Measurements from ENCODE around the gene SLC49A3. TPM values are rescaled to one million over a fixed set of nuclear protein-coding genes. Genes with fewer than 3 reads are reported as not detected.

SLC49A3 gene
- polyA plus RNA-seq, 1 donor from 2014 or later: not detected

DNA sequence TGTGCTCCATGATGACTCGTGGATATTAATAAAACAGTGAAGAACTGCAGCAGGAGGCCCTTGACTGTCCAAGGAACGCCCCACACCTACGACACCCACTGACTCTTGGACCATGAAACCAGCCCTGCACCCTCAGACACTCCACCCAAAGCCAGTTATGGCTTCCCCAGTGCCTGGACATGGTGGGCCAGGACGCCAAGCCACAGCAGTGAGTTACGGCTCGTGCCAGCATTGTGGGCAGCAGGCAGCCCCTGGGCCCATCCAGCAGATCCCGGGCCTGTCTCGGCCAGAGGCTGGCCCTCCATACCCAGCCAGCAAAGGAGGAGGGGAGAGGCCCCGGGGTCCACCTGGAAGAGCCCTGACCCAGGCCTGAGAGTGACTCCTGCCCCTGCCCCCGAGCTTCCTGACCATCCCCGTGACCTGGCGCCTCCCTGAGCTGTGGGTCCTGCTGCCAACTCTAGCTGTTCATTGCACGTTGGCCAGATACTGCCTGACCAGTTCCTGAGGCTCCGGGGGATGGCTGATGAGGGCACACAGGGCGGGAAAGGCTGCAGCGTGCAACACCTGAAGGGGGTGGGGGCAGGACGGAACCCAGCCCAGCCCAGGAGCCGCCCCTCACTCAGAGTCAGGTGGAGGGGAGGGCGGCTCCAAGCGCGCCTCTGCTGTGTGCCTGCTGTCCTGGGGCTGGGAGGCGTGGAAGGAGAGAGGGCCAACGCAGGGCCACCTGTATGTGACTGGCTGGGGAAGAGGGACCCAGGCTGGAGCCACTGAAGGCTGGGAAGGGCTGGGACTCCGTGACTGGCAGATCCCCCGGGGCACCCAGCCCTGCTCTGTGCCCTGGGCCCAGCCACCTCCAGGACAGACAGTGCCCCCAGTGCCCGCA, 739 bp downstream of the SLC49A3 start:
- no peak overlapping the region for H2AFZ ChIP-seq (ENCODE audit: low read depth, low read length)
- H3K9me2 ChIP-seq (ENCODE audit: insufficient read depth, low read length): no peaks in the 10 kb centered on the region
- no peaks in the 10 kb centered on the region for H3K9me3 ChIP-seq (ENCODE audit: low read length)
- no peak overlapping the region for H3K27ac ChIP-seq (ENCODE audit: low read length)
- peaks cover 7% of the 10 kb centered on the region for H3K27me3 ChIP-seq (ENCODE audit: insufficient read depth, low read depth, low read length)
- H3F3A ChIP-seq (ENCODE audit: insufficient read depth, low read length, poor library complexity, severe bottlenecking): no peaks in the 10 kb centered on the region
- H3K79me2 ChIP-seq (replicated peaks; ENCODE audit: insufficient read depth, low read length): no peaks in the 10 kb centered on the region
- H3K4me3 ChIP-seq (ENCODE audit: low read length): no peak overlapping the region
- no peak overlapping the region for H3K9ac ChIP-seq (ENCODE audit: low read length)
- H4K20me1 ChIP-seq (ENCODE audit: insufficient read depth): no peaks in the 10 kb centered on the region
- H3K36me3 ChIP-seq (ENCODE audit: insufficient read depth, low read length): no peaks in the 10 kb centered on the region
- no peak overlapping the region for H3K4me2 ChIP-seq (ENCODE audit: low read length)
- TF ChIP-seq RAD21 (conservative IDR thresholded peaks at IDR 0.05) (no peak), TAF1 (IDR thresholded peaks at IDR 0.05; ENCODE audit: low read depth) (no peak), EP300 (conservative IDR thresholded peaks at IDR 0.05; ENCODE audit: poor library complexity, severe bottlenecking) (no peak), MXI1 (conservative IDR thresholded peaks at IDR 0.05; ENCODE audit: poor library complexity, severe bottlenecking) (no peak), POLR2AphosphoS5 (IDR thresholded peaks at IDR 0.05) (no peak)
- TF ChIP-seq, protein P1, sequence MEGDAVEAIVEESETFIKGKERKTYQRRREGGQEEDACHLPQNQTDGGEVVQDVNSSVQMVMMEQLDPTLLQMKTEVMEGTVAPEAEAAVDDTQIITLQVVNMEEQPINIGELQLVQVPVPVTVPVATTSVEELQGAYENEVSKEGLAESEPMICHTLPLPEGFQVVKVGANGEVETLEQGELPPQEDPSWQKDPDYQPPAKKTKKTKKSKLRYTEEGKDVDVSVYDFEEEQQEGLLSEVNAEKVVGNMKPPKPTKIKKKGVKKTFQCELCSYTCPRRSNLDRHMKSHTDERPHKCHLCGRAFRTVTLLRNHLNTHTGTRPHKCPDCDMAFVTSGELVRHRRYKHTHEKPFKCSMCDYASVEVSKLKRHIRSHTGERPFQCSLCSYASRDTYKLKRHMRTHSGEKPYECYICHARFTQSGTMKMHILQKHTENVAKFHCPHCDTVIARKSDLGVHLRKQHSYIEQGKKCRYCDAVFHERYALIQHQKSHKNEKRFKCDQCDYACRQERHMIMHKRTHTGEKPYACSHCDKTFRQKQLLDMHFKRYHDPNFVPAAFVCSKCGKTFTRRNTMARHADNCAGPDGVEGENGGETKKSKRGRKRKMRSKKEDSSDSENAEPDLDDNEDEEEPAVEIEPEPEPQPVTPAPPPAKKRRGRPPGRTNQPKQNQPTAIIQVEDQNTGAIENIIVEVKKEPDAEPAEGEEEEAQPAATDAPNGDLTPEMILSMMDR (IDR thresholded peaks at IDR 0.05; ENCODE audit: poor library complexity, severe bottlenecking): no peak

DNA sequence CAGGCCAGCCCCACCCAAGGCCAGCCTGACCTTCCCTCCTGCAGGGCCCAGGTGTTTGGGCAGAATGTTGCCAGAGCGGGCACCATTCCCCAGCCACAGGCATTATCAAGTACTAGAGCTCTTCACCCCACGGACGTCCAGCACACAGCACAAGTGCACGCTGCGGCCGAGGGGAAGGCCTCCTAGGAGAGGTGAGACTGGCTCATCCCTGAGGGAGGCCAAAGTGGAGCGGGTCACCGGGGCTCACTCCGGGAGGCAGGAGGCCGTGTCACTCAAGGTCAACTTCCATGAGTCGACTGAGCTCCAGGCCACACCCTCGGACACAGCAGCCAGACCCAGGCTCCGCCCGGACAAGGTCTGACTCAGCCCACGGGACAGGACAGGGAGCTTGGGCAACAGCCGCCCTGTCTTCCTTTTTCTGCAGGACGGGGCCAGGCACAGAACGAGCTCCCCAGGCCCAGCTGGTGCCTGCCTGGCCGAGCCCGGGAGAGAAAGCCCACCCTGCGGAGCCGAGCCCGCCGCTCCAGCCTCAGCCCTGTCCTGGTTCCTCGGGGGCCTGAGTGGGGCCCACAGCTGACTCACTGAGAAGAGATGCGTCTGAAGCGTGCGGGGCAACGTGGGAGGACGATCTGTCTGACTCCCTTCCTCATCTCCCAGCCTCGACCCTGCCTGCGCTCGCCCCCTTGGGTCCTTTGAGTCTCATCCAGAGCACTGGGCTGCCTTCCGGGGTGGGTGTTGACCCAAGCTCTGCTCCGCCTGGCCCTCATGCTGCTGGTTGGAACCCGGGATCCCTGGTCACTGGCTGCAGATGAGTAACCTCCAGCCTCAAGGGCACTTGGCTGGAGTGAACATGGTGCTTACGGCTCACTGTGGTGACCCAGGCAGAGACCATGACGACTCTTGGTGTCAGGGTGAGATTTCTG, 1.6 kb downstream of the SLC49A3 start:
- no peak for TF ChIP-seq SMC3 (conservative IDR thresholded peaks at IDR 0.05; ENCODE audit: poor library complexity)
- TF ChIP-seq, protein P1 (IDR thresholded peaks at IDR 0.05; ENCODE audit: poor library complexity, severe bottlenecking): no peak
- no peak for TF ChIP-seq MXI1 (conservative IDR thresholded peaks at IDR 0.05; ENCODE audit: poor library complexity, severe bottlenecking)
- TF ChIP-seq, protein P2, sequence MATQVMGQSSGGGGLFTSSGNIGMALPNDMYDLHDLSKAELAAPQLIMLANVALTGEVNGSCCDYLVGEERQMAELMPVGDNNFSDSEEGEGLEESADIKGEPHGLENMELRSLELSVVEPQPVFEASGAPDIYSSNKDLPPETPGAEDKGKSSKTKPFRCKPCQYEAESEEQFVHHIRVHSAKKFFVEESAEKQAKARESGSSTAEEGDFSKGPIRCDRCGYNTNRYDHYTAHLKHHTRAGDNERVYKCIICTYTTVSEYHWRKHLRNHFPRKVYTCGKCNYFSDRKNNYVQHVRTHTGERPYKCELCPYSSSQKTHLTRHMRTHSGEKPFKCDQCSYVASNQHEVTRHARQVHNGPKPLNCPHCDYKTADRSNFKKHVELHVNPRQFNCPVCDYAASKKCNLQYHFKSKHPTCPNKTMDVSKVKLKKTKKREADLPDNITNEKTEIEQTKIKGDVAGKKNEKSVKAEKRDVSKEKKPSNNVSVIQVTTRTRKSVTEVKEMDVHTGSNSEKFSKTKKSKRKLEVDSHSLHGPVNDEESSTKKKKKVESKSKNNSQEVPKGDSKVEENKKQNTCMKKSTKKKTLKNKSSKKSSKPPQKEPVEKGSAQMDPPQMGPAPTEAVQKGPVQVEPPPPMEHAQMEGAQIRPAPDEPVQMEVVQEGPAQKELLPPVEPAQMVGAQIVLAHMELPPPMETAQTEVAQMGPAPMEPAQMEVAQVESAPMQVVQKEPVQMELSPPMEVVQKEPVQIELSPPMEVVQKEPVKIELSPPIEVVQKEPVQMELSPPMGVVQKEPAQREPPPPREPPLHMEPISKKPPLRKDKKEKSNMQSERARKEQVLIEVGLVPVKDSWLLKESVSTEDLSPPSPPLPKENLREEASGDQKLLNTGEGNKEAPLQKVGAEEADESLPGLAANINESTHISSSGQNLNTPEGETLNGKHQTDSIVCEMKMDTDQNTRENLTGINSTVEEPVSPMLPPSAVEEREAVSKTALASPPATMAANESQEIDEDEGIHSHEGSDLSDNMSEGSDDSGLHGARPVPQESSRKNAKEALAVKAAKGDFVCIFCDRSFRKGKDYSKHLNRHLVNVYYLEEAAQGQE (IDR thresholded peaks at IDR 0.05; ENCODE audit: borderline replicate concordance): no peak
- no peak for TF ChIP-seq RAD21 (conservative IDR thresholded peaks at IDR 0.05)
- no peak for TF ChIP-seq TAF1 (IDR thresholded peaks at IDR 0.05; ENCODE audit: low read depth)
- TF ChIP-seq POLR2AphosphoS5 (IDR thresholded peaks at IDR 0.05): no peak
- no peak for TF ChIP-seq EZH2 (IDR thresholded peaks at IDR 0.05; ENCODE audit: borderline replicate concordance, insufficient read depth, low read length, poor library complexity, severe bottlenecking)
- no peak for TF ChIP-seq EP300 (conservative IDR thresholded peaks at IDR 0.05; ENCODE audit: poor library complexity, severe bottlenecking)

More for the DNA sequence above, 1.6 kb downstream of the SLC49A3 start:
- Histone ChIP-seq H3K9me3 (ENCODE audit: low read length) (no peaks in the 10 kb centered on the region), H3K9me2 (ENCODE audit: insufficient read depth, low read length) (no peaks in the 10 kb centered on the region), H3K36me3 (ENCODE audit: insufficient read depth, low read length) (no peaks in the 10 kb centered on the region), H3K79me2 (replicated peaks; ENCODE audit: insufficient read depth, low read length) (no peaks in the 10 kb centered on the region), H3K27ac (ENCODE audit: low read length) (no peak overlapping the region), H3K4me2 (ENCODE audit: low read length) (no peak overlapping the region), H3K27me3 (ENCODE audit: insufficient read depth, low read depth, low read length) (peaks cover 7% of the 10 kb centered on the region), H2AFZ (ENCODE audit: low read depth, low read length) (no peak overlapping the region), H3K9ac (ENCODE audit: low read length) (no peak overlapping the region), H3F3A (ENCODE audit: insufficient read depth, low read length, poor library complexity, severe bottlenecking) (no peaks in the 10 kb centered on the region), H3K4me3 (ENCODE audit: low read length) (no peak overlapping the region), H4K20me1 (ENCODE audit: insufficient read depth) (no peaks in the 10 kb centered on the region)

All from neural cell (in vitro differentiated cells).